Activated CD4-positive, CD25-positive, alpha-beta regulatory T cell treated with anti-CD3 and anti-CD28 coated beads, Interleukin-2, amount 50 U/mL, for 72 hours (primary cell): ENCODE data around the gene UPK3B.
"Not testable (repeated sequence)": the region's sequence is repeated elsewhere in the genome, so short reads cannot be mapped to it uniquely, and the experiment has no call there.

Experiments
- DNase-seq: peaks from one replicate; pipeline ENCODE4 v3.0.0; 2021

The UPK3B gene

GRCh38 chr7:76514926-76515771 is 4.8 kb downstream of the UPK3B start:
- no peak for DNase-seq

- peak; percentile 76 for DNase-seq
Observed at GRCh38 chr7:76515999-76516443, 5.7 kb downstream of the UPK3B start.

GRCh38 chr7:76516932-76517331 is 6.6 kb downstream of the UPK3B start:
- not testable (repeated sequence) for DNase-seq

- DNase-seq, result not testable (repeated sequence)
Observed at GRCh38 chr7:76526183-76526582, 15.8 kb downstream of the UPK3B start.

- DNase-seq, result not testable (repeated sequence)
Observed at GRCh38 chr7:76531643-76532042, 21.3 kb downstream of the UPK3B start.

GRCh38 chr7:76543197-76543596 is 32.8 kb downstream of the UPK3B start, which contains the start of gene SPDYE16:
SPDYE16 (minus strand) TSS chr7:76543297; CDS start chr7:76541459, 1,838 bp downstream.
- not testable (repeated sequence) for DNase-seq

- DNase-seq, result peak; percentile 79
Observed at GRCh38 chr7:76549025-76549854, 38.9 kb downstream of the UPK3B start.

- not testable (repeated sequence) for DNase-seq
Observed at GRCh38 chr7:76549855-76550248, 39.5 kb downstream of the UPK3B start.

- DNase-seq, result not testable (repeated sequence)
Observed at GRCh38 chr7:76551992-76552391, 41.6 kb downstream of the UPK3B start.

- not testable (repeated sequence) for DNase-seq
Observed at GRCh38 chr7:76559685-76560084, 49.3 kb downstream of the UPK3B start.

GRCh38 chr7:76560157-76560556 is 49.8 kb downstream of the UPK3B start:
- not testable (repeated sequence) for DNase-seq

GRCh38 chr7:76561342-76561741 is 51.0 kb downstream of the UPK3B start:
- not testable (repeated sequence) for DNase-seq

GRCh38 chr7:76565001-76565400 is 54.6 kb downstream of the UPK3B start:
- DNase-seq, result not testable (repeated sequence)
